Thyroid gland (tissue), 4 donors: ENCODE data around the gene ANAPC16.

Experiments used
- CTCF ChIP-seq, 6 experiments: fragments of 200-600 bp in 3 of 6; fragments of 450-650 bp in 3 of 6; sonication (generic) in 3 of 6; IDR thresholded peaks; one replicate each; pipeline ENCODE4 v1.5.1; 2016 to 2019; ENCODE audit warnings: antibody characterized with exemption in 6 of 6, mild to moderate bottlenecking in 2 of 6, inconsistent platforms in 1 of 6, moderate library complexity in 1 of 6
- POLR2A ChIP-seq, 2 donors: fragments of 450-650 bp; IDR thresholded peaks; one replicate each; pipeline ENCODE4 v1.6.1; 2017; ENCODE audit warnings: antibody characterized with exemption in 2 of 2, mild to moderate bottlenecking in 2 of 2, moderate library complexity in 1 of 2

- TF ChIP-seq POLR2A (IDR thresholded peaks at IDR 0.05) (no peak), CTCF (IDR thresholded peaks at IDR 0.05) (no peak)
Observed at GRCh38 chr10:72186982-72187330, 28.9 kb upstream of the ANAPC16 start.
